HepG2 (cell line): ENCODE measurements around the gene SLC7A8. TPM values are rescaled to one million over a fixed set of nuclear protein-coding genes. Genes with fewer than 3 reads are reported as not detected.

ENCODE experiments used
- FIP1L1 ChIP-seq: fragments of 200-400 bp; formaldehyde crosslinking; IDR thresholded peaks from 2 replicates; pipeline ENCODE4 v1.6.1; 2018; ENCODE audit warnings: low read depth, mild to moderate bottlenecking, low read length, moderate library complexity, borderline replicate concordance; ENCODE audit not compliant: insufficient read depth
- GRHL1 ChIP-seq: sonication (generic); formaldehyde crosslinking; conservative IDR thresholded peaks from 2 replicates; pipeline ENCODE4 v1.8.0; 2022; ENCODE audit warnings: missing genetic modification reagents
- HDAC2 ChIP-seq: sonication (generic); formaldehyde crosslinking; IDR thresholded peaks from 2 replicates; pipeline ENCODE4 v1.4.0; 2020; ENCODE audit warnings: missing genetic modification reagents
- HES4 ChIP-seq: sonication (generic); formaldehyde crosslinking; IDR thresholded peaks from 2 replicates; pipeline ENCODE4 v1.9.0; 2021; ENCODE audit warnings: mild to moderate bottlenecking, missing genetic modification reagents, borderline replicate concordance
- KLF12 ChIP-seq: sonication (generic); formaldehyde crosslinking; IDR thresholded peaks from 2 replicates; pipeline ENCODE4 v1.4.0; 2020; ENCODE audit warnings: missing genetic modification reagents, borderline replicate concordance
- MAX ChIP-seq: IDR thresholded peaks from 2 replicates; pipeline ENCODE4 v1.6.1; 2012; ENCODE audit warnings: inconsistent platforms
- MNT ChIP-seq: fragments of 450-650 bp; IDR thresholded peaks from 2 replicates; pipeline ENCODE4 v1.6.1; 2016
- NBN ChIP-seq: fragments of 450-650 bp; conservative IDR thresholded peaks from 2 replicates; pipeline ENCODE4 v1.6.1; 2017
- RFXANK ChIP-seq: IDR thresholded peaks from 2 replicates; pipeline ENCODE4 v1.6.1; 2016
- SALL1 ChIP-seq: sonication (generic); formaldehyde crosslinking; IDR thresholded peaks from 2 replicates; pipeline ENCODE4 v1.8.0; 2022; ENCODE audit warnings: mild to moderate bottlenecking, missing genetic modification reagents
- SMC3 ChIP-seq: IDR thresholded peaks from 2 replicates; pipeline ENCODE4 v1.6.1; 2011; ENCODE audit warnings: low read length, improper control_type of control experiment
- SNRNP70 ChIP-seq: fragments of 200-400 bp; formaldehyde crosslinking; IDR thresholded peaks from 2 replicates; pipeline ENCODE4 v1.6.1; 2017; ENCODE audit warnings: mild to moderate bottlenecking, low read depth, low read length, moderate library complexity
- SP140L ChIP-seq: sonication (generic); formaldehyde crosslinking; IDR thresholded peaks from 2 replicates; pipeline ENCODE4 v1.4.0; 2020; ENCODE audit warnings: missing genetic modification reagents, borderline replicate concordance
- SPEN ChIP-seq: sonication (generic); formaldehyde crosslinking; IDR thresholded peaks from 2 replicates; pipeline ENCODE4 v1.5.1; 2020; ENCODE audit warnings: low read depth, mild to moderate bottlenecking, missing genetic modification reagents
- XRCC5 ChIP-seq: fragments of 200-400 bp; formaldehyde crosslinking; optimal IDR thresholded peaks from 2 replicates; pipeline ENCODE3; 2017; ENCODE audit warnings: mild to moderate bottlenecking, low read length
- ZBTB43 ChIP-seq: sonication (generic); formaldehyde crosslinking; conservative IDR thresholded peaks from 2 replicates; pipeline ENCODE4 v1.4.0; 2020; ENCODE audit warnings: missing genetic modification reagents
- ZGPAT ChIP-seq: IDR thresholded peaks from 2 replicates; pipeline ENCODE4 v1.6.1; 2016; ENCODE audit warnings: mild to moderate bottlenecking
- ZIK1 ChIP-seq: sonication (generic); formaldehyde crosslinking; IDR thresholded peaks from 2 replicates; pipeline ENCODE4 v1.5.0; 2020; ENCODE audit warnings: mild to moderate bottlenecking, low read depth, missing genetic modification reagents, borderline replicate concordance
- ZNF30 ChIP-seq: sonication (generic); formaldehyde crosslinking; IDR thresholded peaks from 2 replicates; pipeline ENCODE4 v1.5.0; 2020; ENCODE audit warnings: mild to moderate bottlenecking, missing genetic modification reagents
- ZNF460 ChIP-seq: sonication (generic); formaldehyde crosslinking; IDR thresholded peaks from 2 replicates; pipeline ENCODE4 v1.5.1; 2020; ENCODE audit warnings: missing genetic modification reagents, mild to moderate bottlenecking, borderline replicate concordance
- ZNF773 ChIP-seq: sonication (generic); formaldehyde crosslinking; IDR thresholded peaks from 2 replicates; pipeline ENCODE4 v1.4.0; 2020; ENCODE audit warnings: missing genetic modification reagents, borderline replicate concordance
- ZNF777 ChIP-seq: sonication (generic); formaldehyde crosslinking; IDR thresholded peaks from 2 replicates; pipeline ENCODE4 v1.4.0; 2020; ENCODE audit warnings: missing genetic modification reagents
- ZNF790 ChIP-seq: sonication (generic); formaldehyde crosslinking; IDR thresholded peaks from 2 replicates; pipeline ENCODE4 v1.8.0; 2022; ENCODE audit warnings: missing genetic modification reagents, mild to moderate bottlenecking, borderline replicate concordance
- polyA plus RNA-seq, 8 experiments: library from polyadenylated mRNA; depleted of rRNA in 3 of 8; stranded (reverse) in 7 of 8; unstranded in 1 of 8; fragments of >200 nt; fragmentation: Illumina TruSeq in 4 of 8; extraction: Trizol in 4 of 8; gene quantifications; 2 replicates each; pipeline versions ENCODE4 v1.2.1 to v1.2.3, GENCODE V29; 2011 to 2016; ENCODE audit warnings: low read depth in 4 of 8, missing spikeins in 1 of 8, mixed read lengths in 1 of 8; ENCODE audit not compliant: insufficient read depth in 1 of 8
- total RNA-seq, 5 experiments: library from RNA; depleted of rRNA; stranded (reverse); fragments of >200 nt; fragmentation: Illumina TruSeq; extraction: Trizol; gene quantifications; 2 replicates each; pipeline ENCODE4 v1.2.3, GENCODE V29; 2016; ENCODE audit warnings: low read depth in 1 of 5

Gene SLC7A8
- total and polyA plus RNA-seq, 2 of the 13 experiments (the other 11 are each of a cell fraction or from before 2014, with no cell fraction given): 0.25 TPM; not detected in 1

GRCh38 chr14:23076785-23077408, 106.6 kb downstream of the SLC7A8 start (continued):
- TF ChIP-seq ZNF790 (CRISPR knock-in tag) (no peak), KLF12 (CRISPR knock-in tag) (no peak), GRHL1 (no peak), ZGPAT (CRISPR knock-in tag) (0 out of 2 replicates have a peak, but pooled peaks have one; percentile 19), SMC3 (peak; percentile 63), RFXANK (CRISPR knock-in tag) (no peak), SALL1 (no peak), SP140L (CRISPR knock-in tag) (no peak), HDAC2 (no peak), ZNF773 (CRISPR knock-in tag) (no peak), MNT (no peak), HES4 (no peak), NBN (no peak), MAX (no peak), SPEN (CRISPR knock-in tag) (no peak), SNRNP70 (no peak), ZNF30 (CRISPR knock-in tag) (no peak), ZNF777 (no peak), FIP1L1 (no peak), XRCC5 (peak; percentile 53), ZNF460 (CRISPR knock-in tag) (no peak), ZIK1 (CRISPR knock-in tag) (no peak), ZBTB43 (no peak)
- TF ChIP-seq, all 625 proteins: peak for 26
